ENCODE measurements around the gene POLR2L.

GRCh38 chr11:850775-851763 lies 8.7 kb upstream of the POLR2L start:
- TF ChIP-seq CTCF (conservative IDR thresholded peaks at IDR 0.05) (no peak; the same call in 1 of the 2 replicates), EZH2 (IDR thresholded peaks at IDR 0.05; ENCODE audit: low read depth) (no peak)

Measured in PC-9 (cell line).